Activated CD8-positive, alpha-beta memory T cell treated with anti-CD3 and anti-CD28 coated beads, Interleukin-2, amount 50 U/mL, for 24 hours (primary cell): ENCODE measurements around the gene PTS.
A peak's percentile ranks its signal among the peaks of the same experiment; 100 is the strongest.

Experiments
- DNase-seq: peaks from one replicate; pipeline ENCODE4 v3.0.0-alpha.2; 2020; ENCODE audit errors: extremely low read depth

The PTS gene

DNA sequence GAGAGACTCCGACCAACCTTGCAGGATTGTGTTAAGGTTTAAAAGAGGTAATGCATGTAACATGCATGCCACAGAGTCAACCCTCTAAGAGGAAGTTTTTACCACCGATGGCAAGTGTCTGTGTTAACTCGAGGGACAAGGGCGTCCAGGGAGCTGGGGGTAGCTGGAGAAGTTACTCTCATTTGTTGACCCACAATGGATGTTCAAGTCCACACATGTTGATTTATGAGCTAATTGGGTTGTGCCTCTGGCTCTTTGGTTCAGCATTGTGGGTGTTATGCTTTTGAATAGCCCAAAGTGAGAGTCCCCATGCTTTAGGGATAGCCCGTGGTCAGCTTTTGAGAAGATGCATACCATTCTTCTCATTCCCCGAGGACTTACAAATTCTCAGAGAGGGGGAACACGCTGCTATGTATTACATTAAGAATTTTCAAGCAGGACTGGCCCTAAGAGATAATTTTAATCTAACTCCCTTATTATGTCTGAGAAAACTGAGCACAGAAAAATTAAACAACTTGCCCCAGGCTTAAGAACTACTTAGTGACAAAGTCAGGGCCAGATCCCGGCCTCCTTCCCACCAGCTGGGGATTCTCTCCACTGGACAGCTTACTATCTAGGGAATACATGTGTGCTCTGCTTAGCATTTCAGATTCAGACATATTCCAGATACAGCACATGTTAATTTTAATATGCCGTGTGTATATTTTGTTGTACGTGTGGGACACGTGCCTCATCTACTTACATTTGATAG lies 39.6 kb downstream of the PTS start:
- DNase-seq: no peak

DNA sequence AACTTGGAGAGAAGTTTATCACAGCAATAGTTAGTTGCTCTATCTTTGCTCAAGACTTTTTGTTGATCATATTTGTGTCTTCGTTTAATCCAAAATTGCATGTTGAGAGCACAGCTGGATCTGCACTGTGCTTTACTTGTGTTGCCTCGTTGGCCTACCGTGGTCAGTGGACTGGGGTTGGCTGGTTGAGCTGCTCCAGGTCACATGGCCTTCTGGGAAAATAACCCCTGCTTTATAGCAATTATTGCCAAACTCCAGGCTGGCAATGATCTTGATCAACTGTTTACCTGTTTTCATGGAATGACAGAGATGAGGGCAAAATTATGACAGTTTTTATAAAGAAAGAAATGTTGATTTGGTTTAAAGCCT lies 40.2 kb downstream of the PTS start:
- no peak for DNase-seq

- DNase-seq: no peak
Measured at GRCh38 chr11:112267188-112267591, 41.0 kb downstream of the PTS start.

DNA sequence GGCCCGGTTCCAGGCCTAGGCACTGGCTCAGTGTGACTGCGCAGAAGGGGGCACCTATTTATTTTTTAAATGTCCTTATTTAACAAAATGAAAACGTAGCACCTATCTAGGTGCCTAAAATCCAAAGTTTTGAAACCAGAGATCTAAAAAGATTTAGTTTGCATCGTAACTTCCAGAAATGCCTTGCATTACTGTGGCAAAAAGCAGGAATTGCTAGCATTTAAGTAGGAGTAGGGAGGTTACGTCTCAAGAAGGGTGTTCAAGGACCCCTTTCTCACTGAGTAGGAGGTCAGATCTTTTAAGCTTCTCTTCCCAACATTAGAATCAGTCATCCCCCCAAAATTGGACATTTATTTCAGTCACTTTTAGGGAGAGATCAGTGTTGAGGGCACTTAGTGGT lies 42.2 kb downstream of the PTS start:
- DNase-seq: no peak

DNA sequence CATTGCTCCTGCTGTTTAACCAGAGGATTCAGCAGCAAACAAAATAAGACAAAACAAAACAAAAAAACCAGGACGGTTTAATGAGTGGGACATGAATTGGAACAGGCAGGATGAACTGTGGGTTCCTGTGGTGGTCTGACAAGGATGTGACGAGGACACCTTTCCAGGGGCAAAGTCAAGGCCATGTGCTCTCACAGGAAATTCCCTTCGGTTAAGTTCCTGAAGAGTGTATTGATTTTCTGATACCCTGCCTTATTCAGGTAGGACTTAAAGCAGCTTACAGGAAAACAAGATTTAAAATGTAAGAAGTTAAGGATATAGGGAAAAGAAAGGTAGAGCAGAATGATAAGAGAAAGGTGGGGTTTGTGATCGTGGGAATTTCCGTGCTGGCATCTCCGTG lies 42.9 kb downstream of the PTS start:
- no peak for DNase-seq

DNA sequence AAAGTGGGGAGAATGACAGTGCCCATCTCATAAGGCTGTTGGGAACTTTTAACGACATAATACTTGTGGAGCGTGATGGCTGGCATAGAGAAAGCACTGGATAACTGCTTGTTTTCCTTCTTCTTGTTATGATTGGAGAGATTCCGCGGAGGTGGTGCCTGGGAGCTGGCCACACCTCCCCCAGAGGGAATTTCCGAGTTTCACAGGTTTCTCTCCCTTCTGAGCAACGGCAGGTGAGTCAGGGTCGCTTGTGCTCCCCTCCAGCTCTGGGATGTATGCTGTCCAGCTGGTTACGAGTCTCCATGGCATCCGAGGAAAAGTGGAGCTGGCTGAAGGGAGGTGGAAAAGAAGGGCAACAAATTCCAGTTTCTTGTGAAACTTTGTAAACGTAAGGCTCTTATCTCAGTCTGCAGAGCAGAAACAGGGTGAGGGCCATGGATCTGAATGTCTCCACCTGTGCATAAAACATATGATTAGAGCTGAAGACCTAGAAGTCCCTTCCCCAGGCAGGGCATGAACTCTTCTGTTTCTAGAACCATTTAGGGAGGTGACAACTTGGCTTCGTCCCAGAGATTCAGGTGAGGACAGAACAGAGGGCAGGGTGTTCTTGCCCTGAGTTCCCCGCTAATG lies 44.4 kb downstream of the PTS start:
- DNase-seq: no peak

DNA sequence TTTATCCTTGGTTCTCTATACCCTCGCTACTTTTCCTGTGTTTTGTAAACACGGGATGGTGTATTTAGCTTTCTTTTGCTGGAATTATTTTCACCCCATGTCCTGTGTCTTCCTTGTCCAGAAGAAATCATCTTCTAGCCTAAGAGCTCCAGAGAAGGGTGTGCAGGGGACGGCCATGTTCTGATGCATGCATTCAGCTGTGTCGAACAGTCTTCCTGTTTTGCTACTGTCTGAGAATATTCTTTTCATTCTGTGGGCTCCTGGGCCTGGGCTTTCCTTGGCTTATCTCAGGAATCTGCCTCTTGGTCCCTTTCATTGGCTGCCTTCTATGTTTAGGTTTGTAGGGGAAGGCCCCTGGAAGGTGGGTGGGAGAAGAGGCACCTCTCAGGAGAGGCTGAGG lies 45.0 kb downstream of the PTS start:
- no peak for DNase-seq

GRCh38 chr11:112273066-112273465 lies 46.8 kb downstream of the PTS start:
- DNase-seq: no peak

- no peak for DNase-seq
Measured at GRCh38 chr11:112274007-112274783, 48.0 kb downstream of the PTS start.

DNA sequence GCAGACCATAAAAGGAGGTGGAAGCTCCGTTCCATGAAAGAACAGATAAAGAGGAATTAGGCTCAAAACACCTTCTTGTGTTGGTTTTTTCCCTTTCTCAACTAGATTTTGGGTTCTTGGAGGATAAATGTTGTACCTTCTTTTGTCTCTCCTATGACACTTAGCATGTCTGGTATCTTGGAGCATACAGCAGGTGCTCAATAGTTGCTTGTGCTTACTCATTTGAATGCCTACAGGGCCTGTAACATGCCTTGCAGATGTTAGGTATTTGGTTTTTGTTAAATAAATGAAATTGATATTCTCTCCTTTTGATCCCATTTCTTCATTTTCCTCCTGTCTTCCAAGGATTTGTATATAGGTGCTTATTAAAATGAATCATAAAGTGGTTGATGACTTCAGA lies 50.8 kb downstream of the PTS start:
- DNase-seq: no peak

DNA sequence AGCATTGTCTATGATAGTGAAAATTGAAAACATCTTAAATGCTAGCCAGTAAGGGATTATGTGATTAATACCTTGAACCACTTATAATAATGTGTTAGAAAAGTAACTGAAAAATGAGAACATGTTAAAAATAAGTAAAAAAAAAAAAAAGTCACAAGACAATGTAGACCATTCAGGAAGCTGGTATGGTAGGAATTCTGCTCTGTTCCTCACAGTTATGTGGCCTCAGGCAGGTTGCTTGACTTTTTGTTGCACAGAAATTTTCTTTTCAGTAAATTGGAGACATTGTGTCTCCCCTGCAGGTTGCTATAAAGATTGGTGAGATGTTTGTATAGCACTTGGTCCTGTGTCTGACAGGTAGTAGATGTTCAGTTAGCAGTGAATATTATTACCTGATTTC lies 51.7 kb downstream of the PTS start:
- no peak for DNase-seq

- no peak for DNase-seq
Measured at GRCh38 chr11:112278803-112279202, 52.6 kb downstream of the PTS start.

- peak; percentile 45 for DNase-seq
Measured at GRCh38 chr11:112279901-112280267, 53.7 kb downstream of the PTS start.

DNA sequence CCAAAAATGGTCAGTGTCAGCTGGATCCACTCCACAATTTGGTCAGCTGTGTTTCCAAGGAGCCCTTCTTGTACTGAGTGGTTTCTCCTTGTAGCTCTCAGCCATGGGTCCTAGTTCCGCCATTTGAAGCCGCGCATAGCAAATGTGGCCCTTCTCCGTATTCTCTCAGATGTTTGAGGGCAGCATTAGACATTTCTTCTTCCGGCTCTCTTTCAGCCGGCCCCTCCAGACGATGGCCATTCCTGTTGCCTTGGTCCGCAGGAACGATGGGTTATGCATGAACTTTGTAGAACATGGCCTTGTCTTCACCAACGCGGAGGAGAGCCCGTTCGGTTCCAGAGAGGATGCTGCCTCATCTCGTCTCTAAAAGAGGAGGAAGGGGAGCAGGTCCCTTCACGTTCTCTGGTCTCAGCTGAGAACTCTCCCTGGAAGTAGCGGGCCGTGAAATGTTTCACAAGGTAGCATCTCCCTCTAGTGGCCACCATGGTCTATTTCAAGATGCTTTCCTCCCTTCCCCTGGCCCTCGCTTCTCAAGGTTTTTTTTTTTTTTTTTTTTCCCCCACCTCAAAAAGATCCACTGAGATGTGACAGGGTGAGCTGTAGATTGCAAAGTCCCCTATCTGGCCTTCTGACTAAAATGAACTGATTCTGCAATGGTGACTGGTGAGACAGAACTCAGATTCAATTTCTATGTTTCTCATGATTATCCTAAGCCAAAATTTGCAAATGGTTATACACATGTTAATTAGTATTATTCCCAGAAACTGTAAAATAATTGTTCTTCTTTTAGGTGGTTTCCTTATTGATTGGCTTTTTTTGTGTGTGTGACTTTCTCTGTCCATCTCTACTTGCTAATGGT lies 54.3 kb downstream of the PTS start:
- peak; percentile 40 for DNase-seq

GRCh38 chr11:112281726-112282125 lies 55.5 kb downstream of the PTS start:
- no peak for DNase-seq
